Endometrial microvascular endothelial cells (primary cell): ENCODE data around the gene GNAT2. TPM values are rescaled to one million over a fixed set of nuclear protein-coding genes. Genes with fewer than 3 reads are reported as not detected.

Experiments used
- in situ Hi-C: cut with HindIII; loops from 2 replicates; pipeline ENCODE4 v1.10.0; 2017; ENCODE audit warnings: low sequenced_read_pairs, low pct_unique_long_range_greater_than_20kb; ENCODE audit errors: inconsistent ontology term
- total RNA-seq: library from RNA; depleted of rRNA; stranded (reverse); fragments of >200 nt; gene quantifications from one replicate; pipeline ENCODE4 v1.2.3, GENCODE V29; 2015; ENCODE audit errors: inconsistent ontology term

GNAT2 gene
- total RNA-seq, 1 donor from 2014 or later: not detected

DNA sequence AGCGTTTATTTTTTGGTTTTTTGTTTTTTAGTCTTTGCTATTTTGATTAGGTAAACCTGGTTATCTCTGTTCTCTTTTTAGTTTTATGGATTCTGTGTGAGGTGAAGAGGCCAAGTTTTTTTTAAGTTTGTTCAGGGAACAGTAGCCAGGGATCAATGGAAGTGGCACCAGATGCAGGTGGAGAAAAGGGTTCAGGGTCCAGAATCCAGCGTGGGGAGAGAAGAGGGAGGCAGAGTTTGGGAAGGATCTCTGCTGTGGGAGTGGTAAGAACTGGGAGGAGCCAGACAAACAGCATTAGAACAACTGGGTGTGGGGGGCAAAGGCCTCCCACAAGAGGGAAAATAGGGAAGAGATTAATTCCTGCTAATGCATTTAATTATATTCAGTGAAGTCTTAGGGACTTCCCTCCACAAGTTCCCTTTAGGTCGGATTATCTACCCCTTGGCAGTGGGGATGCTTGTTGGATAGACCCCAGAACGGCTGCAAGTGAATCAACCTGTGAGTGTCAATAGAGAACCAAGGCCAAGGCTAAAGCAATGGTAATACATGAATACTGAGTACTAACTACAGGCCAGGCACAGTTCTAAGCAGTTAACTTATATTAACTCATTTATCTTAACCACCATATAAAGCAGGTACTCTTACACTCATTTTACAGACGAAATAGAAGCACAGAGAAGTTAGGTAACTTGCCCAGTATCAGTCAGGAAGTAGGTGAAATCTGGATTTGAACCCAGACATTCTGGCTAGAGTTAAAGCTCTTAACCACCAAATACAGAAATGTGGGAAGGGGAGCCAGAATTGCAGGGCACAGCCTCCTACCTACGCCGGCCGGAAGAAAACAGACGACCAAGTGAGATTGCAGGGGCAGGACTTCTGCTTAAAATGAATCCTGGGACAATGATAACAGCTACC lies 498 bp downstream of the GNAT2 start:
- in situ Hi-C loops: no loop called here

DNA sequence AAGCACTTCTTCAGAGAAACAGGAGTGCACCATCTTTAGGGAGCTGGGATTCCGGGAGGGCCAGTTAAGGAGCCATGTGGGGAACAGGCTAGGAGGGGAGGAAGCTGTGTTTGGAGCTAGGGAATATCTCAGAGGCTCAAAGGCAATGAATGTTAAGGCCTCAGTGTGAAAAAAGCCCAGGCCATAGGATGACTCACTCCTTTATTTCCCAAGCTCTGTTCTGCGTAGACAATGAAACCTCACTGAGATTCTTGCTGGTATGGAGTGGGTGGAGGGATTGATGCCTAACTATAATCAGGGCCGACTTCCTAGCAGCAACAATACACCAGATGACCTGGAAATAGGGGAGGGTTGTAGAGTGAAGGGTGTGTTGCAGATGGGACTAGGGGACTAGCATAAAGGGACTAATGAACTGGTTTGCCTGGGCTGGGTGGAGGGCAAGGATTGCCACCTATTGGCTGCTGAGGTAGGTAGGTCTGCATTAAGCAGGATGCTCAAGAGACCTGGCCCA lies 2.1 kb downstream of the GNAT2 start:
- in situ Hi-C loops: no loop called here

DNA sequence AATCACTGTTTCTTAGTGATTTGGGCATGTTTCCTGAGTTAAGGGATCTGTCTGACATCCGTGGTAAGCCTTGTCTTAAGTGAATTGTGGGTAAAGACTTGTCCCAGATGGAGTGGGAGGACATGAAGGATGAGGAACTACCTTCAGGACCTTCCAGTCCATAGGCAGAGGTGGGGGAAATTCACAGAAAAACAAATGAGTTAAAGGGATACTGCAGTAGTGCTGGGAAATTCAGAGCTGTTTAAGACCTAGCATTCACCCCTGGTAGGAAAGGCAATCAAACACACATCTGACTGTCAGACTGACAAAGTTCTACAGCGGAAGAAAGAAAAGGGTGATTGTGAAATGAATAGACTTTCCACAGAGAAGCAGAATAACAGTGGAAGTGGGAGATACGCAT lies 3.0 kb downstream of the GNAT2 start:
- in situ Hi-C loops: no loop called here

DNA sequence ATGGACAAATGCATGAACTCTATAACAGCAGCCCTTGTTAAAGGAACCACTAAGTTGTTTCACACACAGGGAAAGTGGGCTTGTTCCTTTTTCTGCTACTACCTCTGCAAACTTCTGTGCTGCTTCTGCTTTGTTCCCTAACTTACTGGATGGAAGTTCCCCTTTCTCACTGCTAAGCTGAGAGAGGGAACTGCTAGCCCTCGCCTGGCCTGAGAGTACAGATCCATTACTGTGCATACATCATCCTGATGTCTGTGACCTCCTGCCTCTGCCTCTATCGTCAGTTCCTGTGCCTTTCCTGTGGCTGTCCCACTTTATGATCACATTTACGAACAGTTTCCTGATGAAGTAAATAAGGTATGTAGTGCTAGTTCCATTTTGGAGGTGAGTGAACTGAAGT lies 3.5 kb downstream of the GNAT2 start:
- in situ Hi-C loops: no loop called here

DNA sequence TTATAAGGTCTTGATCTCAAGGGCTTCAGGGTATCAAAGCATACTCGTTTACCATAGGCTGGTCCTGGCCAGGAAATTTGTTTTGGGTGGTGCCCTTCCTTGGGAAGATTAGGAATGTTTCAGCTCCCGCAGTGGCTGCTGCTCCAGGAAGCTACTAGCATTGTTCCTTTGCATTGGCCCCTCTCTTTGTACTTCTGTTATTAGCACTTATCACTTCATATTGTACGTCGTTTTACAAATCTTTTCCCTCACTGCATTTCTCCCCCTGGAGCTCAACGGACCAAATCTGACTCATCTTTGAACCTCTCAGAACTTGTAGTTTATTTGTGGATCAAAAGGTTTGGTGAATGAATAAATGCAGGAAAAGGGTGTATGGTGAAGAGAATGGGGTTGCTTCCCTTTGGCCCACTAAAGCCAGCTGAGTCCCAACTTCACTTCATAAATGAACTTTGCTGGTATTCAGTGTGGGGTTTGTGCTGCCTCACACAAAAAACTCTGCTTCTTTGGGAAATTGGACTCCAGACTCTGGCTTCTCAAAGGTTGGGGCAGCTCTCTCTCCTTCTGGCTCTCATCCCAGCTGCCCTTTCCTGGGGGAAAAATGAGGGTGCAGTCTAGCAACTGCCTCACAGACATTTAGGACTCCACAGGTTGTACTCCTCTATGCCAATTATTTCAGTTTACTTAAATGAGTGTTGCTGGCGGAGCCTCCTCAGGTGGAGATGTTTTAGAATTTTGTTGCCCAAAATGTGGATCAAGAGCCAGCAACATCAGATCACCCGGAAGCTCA lies 5.9 kb downstream of the GNAT2 start:
- in situ Hi-C loops: no loop called here

DNA sequence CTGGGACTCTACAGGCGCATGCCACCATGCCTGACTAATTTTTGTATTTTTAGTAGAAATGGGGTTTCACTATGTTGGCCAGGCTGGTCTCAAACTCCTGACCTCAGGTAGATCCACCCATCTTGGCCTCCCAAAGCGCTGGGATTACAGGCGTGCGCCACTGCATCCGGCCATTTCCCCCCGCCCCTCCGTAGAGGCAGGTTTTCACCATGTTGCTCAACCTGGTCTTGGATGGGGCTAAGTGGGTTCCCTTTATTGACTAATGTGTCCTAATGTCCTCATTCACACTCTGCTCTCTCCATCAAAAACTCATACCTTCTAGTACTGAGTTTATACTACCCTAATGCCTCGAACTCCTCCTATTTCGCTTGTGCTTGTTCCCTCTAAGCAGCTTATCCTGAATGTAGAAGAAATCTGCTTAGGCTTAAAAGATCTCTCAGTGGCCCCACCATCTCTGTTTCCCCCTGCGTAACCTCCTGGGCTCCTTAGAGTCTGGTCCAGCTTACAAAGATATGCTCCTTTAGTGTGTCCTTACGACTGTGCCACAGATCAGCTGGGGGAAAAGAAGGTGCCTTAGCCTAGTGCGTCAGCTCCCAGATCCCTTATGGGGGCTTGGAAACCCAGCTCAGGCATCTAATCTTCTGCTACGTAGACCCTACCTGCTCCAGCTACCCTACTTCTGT lies 8.0 kb downstream of the GNAT2 start:
- in situ Hi-C loops: no loop called here

DNA sequence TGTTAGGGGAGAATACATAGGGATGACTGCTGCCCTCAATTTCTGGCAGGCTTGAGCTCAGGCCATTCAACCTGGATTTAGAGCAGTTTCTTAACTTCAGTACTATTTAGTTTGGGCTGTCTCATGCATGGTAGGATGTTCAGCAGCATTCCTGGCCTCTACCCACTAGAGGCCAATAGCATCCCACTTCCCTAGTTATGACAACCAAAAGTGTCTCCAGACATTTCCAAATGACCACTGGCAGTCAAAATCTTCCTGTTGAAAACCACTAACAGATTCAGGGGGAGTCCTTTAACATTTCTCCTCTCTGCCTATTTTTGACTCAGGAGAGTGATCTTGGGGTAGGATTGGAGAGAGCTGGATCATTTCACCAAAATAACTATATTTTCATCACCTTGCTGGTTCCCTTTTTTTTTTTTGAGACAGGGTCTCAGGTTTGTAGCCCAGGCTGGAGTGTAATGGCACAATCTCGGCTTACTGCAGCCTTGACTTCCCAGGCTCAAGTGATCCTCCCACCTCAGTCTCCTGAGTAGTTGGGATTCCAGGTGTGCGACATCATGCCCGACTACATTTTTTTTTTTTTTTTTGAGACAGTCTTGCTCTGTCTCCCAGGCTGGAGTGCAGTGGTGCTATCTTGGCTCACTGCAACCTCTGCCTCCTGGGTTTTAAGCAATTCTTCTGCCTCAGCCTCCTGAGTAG lies 8.7 kb downstream of the GNAT2 start:
- in situ Hi-C loops: no loop called here

DNA sequence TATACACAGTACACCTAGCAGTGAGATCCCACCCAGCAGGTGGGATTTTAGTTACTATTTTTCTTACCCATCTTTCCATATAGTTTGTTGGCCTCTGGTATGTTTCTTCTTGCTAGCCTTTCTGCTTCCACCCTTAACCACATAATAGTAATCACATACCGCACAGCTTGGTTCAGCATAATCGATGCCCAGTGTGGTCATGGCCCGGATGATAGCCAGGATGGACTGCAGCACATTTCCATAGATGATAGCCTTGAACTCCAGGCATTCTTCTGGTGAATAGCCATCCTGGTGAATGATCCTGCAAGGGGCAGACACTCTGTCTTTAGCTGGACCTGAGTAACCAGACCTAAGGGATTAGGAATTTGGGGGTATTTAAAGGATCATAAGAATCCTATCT lies 9.5 kb downstream of the GNAT2 start:
- in situ Hi-C loops: no loop called here

DNA sequence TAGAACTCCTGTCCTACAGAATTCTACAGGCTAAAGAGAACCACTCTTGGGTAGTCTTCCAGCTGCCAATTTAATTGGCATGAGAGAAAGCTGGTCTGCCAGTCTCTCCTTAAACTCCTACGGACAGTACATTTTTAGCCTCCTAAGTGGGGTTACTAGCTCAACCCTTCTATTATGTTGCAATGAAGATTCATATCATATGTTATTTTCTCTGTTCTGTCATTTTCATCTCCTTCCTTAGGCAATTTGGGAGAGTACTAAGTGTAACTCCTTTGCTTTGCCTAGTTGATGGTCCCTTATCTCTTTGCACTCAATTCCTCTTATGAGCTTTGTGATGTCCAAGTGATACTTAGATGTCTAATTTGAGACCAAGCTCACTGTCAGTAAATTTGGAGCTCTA lies 14.0 kb downstream of the GNAT2 start:
- in situ Hi-C loops: no loop called here

DNA sequence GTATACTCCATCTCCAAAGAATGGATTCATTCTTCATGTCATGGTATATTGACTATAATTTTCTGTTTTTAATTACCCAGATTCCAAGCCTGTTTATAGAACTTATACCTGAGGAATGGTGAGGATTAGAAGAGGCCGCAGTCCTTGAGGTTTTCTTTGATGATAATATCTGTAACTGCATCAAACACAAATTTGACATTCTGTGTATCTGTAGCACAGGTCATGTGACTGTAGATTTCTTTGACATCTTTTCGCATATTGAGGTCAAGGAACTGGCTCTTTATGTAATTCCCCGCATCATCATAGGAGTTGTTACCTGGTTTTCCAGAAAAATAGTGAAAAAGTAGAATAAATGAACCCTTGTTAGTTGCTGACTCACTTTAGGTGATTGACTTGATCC lies 16.2 kb downstream of the GNAT2 start:
- in situ Hi-C loops: no loop called here

DNA sequence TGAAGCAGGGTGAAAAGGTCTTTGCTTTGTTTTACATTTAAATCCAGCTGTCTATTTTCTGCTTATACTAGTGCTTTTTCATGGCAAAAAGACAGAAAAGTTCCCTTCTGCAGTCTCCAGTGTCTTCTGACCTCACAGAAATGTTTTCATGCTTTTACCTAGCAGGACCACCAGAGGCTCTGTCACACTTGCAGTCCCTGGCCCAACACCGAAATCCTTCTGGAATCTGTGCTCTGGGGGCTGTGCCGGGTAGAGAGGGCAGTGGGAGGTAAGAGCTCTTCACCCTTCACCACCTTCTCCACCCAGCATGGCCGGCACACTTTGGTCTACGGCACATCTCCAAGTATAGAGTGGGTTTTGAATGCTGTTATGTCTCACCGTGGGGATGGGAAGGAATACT lies 20.8 kb downstream of the GNAT2 start:
- in situ Hi-C loops: no loop called here

DNA sequence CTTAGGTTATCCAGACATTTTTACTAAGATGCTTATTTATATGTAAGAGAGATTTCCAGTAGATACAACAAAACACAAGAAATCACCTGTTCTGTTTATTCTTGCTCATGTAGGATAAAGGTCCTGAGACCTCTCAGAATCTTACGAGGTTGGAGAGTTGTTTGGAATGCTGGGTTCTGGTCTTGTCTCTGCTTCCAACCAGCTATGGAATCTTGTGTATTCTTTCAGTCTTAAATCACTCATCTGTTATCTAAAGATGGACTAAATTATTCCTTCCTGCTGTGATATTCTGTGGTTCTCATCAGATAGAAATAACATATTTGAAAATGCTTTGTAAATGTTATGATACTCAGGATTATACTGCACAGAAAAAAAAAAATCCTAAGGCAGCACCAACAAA lies 21.3 kb downstream of the GNAT2 start:
- in situ Hi-C loops: no loop called here

DNA sequence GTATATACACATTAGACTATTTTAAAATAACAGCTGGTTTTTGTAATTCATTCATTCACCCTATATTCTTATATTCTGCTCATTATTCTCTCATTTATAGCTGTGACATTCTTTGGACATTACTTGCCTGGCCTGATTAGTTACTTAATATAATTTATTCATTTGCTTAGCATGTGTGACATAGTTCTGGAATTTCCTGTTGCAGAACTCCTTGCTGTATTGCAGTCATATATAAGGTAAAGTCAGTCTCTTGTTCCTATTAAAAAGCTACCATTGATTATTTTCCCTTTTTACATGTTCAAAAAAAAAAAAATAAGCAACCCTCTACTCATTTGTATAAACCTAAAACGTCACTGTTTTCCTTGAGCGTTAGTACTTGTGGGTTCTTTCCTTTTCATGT lies 23.9 kb downstream of the GNAT2 start:
- in situ Hi-C loops: no loop called here

DNA sequence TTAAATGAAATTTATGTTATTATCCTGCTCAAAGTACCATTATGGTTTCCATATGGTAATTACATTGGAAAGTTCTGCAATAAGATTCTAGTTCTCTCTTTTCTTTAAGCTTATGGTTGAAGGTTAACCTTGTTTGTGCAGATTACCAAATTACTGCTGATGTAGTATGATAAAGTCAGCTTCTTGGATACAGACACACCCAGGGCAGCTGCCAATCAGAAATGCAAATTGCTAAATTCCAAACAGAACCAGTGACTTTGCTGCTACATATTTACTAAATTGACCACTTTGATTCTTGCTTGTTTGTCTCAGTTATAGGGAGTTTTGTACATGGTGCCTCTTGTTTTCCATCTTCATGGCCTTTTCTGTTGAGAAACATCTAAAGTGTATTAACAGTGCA lies 26.5 kb downstream of the GNAT2 start:
- in situ Hi-C loops: no loop called here

DNA sequence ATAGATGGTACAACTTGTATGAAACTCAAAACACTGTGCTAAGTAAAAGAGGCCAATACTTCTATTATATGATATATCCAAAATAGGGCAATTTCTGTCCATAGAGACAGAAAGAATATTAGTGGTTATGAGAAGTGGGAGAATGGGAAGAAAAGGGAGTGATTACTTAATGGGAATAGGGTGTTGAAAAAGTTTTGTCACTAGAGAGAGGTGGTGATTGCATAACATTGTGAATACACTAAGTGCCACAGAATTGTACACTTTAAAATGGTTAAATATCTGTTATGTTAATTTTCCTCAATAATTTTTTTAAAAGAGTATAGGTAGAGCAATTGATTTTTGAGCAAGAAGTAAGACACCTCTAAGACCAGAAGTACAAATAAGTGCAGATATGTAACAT lies 29.7 kb downstream of the GNAT2 start:
- in situ Hi-C loops: no loop called here

DNA sequence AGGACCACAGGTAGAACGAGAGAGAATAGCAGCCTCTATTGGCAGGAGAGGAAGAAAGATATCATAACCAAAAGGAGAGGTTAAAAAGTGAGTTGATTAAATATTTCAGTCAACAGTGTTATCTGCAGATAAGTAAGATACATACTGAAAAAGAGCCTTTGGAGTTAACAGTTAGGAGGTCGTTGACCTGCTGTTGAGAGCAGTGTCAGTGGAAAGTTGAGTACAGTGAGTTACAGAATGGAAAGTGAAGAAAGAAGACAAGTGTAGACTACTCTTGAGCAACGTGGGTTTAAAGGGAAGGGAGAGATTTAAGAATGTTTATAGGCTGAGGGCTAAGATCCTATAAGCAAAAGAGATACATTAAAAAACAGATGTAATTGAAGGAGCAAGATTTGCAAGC lies 30.2 kb downstream of the GNAT2 start:
- in situ Hi-C loops: no loop called here

DNA sequence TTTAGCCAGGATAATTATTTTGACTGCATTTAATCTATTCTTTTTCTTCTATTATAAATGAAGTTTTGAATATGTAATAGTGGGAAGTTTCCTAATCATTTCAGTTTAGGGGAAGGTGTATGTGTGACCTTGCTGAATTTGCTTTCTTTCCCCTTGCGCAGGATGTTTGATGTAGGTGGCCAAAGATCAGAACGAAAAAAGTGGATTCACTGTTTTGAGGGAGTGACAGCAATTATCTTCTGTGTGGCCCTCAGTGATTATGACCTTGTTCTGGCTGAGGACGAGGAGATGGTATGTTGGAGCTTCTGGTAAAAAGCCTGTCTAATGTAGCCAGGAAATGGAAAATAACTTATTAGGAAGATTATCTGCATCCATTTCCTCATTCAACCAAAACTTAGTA lies 33.4 kb downstream of the GNAT2 start:
- in situ Hi-C loops: no loop called here

DNA sequence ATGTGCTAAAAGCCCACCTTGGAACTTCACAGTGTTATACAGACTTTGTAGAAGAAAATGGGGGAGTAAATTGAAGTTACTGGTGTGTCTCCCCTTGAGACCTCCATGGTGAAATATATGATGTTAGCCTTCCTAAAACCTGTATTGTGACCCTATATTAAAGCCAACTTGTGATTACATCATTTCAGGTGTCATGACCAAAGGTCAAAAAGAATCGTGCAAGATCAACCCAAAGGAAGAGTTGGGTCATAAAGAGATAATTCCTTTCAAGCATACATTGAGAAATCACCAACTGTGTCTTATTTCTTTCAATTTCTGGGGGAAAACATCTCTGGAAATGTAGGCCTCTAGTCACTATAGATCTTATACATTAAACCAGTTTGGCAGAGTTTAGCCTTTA lies 34.6 kb downstream of the GNAT2 start:
- in situ Hi-C loops: no loop called here

DNA sequence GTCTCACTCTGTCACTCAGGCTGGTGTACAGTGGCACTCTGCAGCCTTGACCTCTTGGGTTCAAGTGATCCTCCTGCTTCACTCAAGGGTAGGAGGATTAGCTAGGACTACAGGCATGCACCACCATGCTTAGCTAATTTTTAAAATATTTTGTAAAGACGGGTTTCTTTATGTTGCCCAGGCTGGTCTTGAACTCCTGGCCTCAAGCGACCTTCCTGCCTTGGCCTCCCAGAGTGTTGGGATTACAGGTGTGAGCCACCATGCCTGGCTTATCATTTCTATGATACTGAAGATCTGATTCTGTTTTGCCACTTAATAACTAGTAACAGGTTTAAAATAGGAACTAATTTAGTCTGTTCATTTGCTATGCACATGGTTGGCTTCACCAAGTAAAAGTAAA lies 37.4 kb downstream of the GNAT2 start:
- in situ Hi-C loops: no loop called here
